Fibroblast of upper back skin (primary cell): ENCODE data around the gene DDIT4.
"Not testable (repeated sequence)": the region's sequence is repeated elsewhere in the genome, so short reads cannot be mapped to it uniquely, and the experiment has no call there.

ENCODE experiments used
- DNase-seq: peaks from one replicate; pipeline ENCODE4 v3.0.0-alpha.2; 2013

Gene DDIT4, protein sequence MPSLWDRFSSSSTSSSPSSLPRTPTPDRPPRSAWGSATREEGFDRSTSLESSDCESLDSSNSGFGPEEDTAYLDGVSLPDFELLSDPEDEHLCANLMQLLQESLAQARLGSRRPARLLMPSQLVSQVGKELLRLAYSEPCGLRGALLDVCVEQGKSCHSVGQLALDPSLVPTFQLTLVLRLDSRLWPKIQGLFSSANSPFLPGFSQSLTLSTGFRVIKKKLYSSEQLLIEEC

DNA sequence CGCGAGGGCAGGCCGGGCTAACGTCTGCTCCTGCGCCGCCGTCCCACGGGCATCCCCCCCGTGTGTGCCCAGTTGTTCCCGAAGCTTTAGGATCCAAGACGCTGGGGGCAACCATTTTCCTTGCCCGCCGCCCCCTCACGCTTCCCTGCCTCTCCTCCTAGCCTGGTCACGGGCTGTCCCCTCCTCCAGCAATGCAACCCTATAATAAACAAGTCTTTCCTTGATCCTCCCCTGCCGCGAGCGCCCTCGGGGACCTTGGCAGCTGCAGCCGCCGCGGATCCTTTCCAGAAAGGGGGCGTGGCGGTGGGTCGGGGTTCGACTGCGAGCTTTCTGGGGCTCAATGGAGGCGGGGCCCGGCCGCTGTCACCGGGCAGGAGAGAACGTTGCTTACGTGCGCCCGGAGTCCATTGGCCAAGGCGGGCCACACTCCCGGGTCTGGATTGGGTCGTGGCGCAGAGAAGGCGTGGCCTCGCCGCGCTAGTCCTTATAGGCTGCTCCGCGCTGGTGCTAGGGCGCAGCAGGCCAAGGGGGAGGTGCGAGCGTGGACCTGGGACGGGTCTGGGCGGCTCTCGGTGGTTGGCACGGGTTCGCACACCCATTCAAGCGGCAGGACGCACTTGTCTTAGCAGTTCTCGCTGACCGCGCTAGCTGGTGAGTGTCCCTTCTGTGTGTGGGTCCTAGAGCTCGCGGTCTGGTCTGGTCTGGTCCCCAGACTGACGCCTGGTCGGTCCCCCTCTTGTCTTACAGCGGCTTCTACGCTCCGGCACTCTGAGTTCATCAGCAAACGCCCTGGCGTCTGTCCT is at the start of gene DDIT4:
DDIT4 (plus strand) TSS at position 515 of the 803 bp plus-strand sequence. CDS start 293 bp downstream, outside the sequence.
- peak; percentile 100 for DNase-seq

DNA sequence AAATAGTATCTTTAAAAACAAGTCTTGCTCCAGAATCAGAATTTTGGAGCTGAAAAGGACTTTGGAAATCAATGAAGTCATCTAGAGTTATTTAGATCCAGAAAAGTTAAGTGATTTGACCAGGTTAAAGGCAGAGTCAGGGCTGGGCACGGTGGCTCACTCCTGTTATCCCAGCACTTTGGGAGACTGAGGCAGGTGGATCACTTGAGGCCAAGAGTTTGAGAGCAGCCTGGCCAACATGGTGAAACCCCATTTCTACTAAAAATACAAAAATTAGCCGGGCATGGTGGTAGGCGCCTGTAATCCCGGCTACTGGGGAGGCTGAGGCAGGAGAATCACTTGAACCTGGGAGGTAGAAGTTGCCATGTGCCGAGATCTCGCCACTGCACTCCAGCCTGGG is 49.5 kb upstream of the DDIT4 start:
- not testable (repeated sequence) for DNase-seq

DNA sequence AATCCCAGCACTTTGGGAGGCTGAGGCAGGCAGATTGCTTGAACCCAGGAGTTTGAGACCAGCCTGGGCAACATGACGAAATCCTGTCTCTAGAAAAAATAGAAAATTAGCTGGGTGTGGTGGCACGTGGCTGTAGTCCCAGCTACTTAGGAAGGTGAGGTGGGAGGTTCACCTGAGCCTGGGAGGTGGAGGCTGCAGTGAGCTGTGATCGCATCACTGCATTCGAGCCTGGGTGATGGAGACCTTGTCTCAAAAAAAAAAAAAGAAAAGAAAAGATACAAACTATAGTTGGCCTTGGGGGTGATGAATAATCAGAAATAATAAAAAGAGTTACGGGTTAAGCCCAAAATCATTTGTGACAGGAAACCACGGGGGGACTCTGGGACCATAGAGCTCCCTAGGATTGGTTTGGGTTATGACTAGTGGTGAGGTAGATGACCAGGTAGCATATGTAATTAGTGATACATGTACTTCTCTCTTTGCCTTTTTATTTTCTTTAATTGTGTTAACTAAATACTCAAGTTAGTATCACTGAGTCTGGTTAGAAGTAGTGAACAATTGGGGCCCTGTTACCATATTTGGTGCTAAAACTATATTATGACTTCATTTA is 47.2 kb upstream of the DDIT4 start:
- DNase-seq: no peak

DNA sequence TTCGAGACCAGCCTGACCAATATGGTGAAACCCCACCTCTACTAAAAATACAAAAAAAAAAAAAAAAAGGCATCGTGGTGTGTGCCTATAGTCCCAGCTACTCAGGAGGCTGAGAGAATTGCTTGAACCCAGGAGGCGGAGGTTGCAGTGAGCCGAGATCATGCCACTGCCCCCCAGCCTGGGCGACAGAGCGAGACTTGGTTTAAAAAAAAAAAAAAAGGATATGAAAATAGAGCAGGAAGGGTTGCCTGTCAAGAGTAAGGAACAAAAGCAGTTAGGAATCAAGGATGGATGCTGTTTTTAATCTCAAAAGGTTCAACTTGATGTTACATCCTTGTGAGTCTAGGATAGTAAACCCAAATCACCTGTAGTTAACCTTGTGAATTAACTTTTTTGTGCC is 45.9 kb upstream of the DDIT4 start:
- no peak for DNase-seq

DNA sequence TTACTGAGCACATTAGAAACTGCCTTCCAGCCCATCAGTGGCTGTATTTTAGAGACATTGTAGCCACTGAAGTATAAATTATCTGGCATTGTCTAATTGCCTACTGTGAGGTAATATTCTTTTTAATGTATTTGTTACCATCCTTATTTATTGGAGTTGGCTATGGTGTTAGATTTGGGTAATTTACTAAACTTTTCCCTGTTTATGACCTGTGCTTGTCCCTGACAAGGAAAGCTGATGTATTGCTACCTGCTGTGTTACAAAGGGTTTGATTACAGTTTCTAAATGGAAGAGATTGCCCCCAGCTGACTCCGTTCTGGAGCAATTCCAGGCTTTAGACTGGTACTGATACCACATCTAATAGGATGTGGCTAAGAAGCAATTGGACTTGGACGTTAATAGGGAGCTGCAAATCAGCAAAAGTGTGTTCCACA is 45.4 kb upstream of the DDIT4 start:
- DNase-seq: no peak

DNA sequence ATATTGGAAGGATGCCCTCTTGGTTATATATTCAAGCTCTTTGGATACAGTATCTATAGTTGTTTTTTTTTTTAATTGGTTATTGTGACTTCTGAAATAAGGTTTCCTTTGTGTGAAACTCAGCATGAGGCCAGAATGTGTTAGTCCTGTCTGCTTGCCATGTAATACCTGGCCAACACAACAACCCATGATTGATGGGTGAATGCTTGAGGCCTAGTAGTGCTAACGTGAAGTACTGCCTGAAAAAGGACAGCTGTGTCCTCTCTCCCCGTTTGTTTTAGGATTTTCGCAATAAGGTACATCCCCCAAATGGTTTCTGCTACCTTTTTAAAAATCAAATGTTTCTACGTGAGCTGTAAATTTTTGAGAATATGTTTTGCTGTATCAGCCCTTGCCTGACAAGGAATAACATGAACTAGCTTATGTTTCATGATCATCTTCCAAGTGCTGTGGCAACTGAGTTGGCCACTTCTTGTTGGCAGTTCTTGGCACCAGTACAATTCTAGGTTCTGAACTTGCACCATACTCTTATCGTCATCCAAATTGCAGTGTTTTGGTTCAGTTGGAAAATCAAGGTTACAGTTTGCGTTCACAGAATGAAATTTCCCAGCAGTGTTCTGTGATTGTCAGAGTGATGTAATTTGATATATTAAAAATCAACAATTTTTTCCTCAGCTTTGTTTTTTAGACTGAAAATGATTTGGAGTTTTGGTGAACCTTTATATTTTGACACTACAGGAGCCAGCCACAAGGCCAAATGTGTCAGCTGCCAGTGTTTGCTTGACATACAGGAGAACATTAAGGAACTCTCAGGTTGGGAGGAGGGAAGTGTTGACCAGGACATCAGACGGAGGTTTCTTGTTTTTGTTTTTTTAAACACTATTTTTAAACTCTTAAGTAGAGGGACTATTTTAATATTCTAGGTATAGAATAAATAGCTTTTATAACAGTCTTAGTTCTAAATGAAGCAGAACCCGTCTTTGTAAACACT is 44.2 kb upstream of the DDIT4 start:
- DNase-seq: no peak

DNA sequence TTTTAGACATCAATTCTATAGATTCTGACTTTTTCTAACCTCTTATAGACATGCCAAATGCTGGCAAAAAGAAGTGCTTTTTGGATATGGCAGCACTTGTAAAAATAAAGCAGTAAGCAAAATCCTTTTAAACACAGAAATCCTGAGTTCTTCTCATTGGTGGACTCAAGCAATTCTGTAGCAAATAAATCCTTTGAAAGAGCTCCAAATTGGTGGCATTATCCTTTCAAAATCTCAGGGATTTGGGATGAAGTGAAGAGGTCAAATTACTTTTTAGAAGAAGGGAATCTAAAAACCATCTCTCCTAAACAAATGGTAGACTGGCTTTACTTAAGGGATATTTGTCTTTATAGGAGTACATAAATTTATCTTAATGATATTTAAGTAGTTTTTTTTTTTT is 40.1 kb upstream of the DDIT4 start:
- no peak for DNase-seq

DNA sequence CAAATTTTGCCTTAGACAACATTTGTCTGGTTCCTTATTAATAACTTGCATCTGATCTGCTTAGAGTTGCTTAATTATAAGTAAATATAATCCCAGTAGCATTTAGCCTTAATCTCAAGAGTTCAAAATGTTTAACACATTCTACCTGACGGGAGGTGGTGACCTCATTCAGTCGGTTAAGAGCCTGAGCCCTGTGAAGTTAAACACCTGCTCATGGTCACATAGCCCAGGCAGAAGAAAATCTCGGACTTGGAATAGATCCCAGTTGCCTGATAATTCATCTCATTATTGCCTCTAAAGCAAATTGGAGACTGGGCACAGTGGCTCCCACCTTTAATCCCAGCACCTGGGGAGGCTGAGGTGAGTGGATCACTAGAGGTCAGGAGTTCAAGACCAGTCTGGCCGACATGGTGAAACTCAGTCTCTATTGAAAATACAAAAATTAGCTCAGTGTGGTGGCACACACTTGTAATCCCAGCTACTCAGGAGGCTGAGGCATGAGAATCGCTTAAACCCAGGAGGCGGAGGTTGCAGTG is 39.1 kb upstream of the DDIT4 start:
- no peak for DNase-seq

DNA sequence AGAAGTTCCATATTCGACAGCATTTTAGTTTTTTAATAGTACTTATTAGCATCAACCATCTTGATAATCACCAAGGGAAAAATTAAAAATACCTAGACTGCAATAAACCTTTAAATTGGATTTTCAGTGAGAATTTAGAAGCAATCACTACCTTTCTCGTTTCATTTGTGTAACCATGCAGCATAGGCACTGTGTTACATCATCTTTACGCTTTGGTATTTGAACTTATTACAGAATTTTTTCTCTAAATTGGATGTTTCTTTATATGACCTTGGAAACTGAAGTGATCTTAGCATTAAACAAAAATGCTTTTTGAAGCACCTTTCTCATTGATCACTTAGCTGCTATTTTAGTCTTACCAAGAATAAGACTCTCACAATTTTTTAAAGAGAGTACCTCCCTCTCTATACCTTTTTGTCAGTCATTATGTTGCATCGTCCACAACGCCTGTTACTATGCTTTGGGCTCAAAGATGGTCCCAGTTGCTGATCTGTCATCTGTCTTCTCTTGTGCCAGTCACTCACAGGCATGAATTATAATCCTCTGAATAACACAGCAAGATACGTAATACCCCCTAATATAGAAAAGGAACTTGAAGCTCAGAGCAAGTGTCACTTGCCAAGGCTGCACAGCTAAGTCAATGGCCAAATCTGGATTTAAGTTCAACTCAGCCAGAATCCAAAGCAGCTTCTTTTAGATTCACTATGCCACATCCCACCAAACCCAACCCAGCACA is 38.0 kb upstream of the DDIT4 start:
- DNase-seq: no peak

DNA sequence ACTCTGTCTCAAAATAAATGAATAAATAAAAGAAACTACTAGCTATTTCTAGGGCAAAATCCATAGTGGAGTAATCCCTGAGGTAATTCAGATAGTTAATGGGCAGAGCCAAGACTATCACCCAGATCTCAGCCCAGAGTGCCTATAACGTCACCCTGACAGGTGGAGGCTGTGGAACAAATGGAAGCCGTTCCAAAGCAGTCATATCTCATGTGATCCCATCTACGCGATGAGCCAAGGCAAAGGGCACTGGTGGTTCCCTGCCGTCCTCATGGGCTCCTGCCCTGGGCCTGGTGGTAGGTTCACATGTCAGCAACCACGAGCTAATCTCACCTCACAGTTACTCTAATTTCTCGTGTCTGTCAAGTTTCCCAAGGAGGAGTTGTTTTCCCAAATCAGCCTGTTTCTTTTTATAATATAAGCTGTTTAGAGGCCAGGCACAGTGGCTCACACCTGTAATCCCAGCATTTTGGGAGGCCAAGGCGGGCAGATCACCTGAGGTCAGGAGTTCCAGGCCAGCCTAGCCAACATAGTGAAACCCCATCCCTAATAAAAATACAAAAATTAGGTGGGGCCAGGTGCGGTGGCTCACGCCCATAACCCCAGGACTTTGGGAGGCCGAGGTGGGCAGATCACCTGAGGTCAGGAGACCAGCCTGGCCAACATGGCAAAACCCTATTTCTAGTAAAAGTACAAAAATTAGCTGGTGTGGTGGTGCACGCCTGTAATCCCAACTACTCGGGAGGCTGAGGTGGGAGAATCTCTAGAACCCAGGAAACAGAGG is 35.1 kb upstream of the DDIT4 start:
- no peak for DNase-seq

DNA sequence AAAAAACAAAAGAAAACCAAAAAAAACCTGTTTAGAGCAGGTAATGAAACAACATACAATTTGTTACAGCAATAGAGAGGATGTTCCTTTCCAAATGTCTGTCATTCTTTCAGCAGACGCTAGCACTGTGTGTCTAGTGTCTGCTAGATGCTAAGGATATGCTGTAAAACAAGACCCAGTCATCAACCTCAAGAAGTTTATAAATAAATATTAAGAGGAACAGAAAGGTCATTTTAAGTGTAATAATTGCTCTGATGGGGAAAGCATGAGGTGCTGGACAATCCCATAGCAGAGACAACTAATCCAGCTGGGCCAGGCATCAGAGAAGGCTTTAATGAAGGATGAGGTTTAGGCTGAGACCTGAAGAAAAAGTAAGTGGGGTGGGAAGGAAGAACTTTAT is 34.3 kb upstream of the DDIT4 start:
- no peak for DNase-seq

DNA sequence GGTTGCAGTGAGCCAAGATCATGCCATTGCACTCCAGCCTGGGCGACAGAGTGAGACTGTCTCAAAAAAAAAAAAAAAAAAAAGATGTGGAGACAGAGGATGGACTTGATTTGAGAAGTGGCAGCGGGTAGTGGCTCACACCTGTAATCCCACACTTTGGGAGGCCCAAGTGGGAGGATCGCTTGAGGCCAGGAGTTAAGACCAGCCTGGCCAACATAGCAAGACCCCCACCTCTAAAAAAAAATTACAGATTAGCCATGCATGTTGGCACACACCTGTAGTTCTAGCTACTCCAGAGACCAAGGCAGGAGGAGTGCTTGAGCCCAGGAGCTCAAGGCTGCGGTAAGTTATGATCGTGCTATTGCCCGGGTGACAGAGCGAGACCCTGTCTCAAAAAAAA is 33.4 kb upstream of the DDIT4 start:
- DNase-seq: no peak

DNA sequence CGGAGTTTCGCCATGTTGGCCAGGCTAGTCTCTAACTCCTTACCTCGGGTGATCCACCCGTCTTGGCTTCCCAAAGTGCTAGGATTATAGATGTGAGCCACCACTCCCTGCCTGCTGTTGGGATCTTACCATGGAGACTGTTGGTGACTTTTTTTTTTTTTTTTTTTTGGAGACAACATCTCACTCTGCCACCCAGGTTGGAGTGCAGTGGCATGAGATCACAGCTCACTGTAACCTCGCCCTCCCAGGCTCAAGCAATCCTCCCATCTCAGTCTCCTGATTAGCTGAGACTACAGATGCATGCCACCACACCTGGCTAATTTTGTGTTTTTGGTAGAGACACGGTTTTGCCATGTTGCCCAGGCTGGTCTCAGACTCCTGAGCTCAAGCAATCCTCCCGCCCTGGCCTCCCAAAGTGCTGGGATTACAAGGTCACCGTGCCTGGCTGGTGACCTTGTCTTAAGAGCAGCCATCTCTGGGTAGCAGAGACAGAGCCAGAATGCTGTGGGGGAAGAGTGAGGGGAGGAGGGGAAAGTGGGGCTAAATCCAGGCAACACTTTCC is 32.0 kb upstream of the DDIT4 start:
- DNase-seq: no peak

DNA sequence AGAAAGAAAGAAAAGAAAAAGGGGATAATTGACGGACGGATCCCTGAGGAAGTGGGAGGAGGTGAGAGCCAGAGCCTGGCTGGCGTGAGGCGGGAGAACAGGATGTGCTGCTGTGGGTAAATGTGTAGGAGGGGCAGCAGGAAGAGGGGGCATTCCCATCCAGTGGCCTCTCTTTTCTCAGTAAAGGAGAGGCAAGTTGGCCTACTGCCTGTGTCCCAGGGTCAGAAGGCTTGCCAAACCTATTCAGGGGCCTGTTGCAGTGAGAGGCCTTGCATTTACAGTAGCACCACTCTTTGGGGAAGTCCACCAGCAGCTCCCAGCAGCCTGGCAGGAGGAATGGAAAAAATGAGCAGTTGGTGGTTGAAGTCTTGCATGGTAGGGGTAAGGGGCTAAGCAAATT is 31.0 kb upstream of the DDIT4 start:
- peak; percentile 44 for DNase-seq

DNA sequence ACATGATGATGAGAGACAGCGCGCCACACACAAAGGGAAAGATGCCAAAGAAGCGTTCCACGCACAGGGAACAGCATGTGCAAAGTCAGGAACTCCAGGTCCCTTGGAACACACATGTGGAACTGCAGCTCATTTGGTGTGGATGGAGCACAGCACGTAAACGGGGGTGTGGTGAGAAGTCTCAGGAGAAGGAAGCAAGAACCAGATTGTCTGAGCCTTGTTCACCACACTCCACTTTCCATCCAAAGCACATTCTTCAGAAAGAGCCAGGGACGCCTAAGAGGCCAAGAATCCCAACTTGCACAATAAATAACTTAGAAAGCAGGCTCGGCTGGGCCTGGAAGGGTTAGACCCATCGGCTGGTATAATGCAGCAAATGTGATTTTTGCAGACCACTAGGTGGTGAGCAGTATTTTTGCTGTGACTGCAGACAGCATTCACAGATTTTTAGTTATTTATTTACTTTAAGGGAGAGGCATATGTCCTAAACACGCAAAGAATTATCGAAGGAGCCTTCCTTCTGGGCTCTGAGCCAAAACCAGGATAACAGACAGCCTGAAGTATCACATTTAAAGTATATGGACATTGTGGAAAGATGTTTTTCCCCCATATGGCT is 29.8 kb upstream of the DDIT4 start:
- peak; percentile 95 for DNase-seq

DNA sequence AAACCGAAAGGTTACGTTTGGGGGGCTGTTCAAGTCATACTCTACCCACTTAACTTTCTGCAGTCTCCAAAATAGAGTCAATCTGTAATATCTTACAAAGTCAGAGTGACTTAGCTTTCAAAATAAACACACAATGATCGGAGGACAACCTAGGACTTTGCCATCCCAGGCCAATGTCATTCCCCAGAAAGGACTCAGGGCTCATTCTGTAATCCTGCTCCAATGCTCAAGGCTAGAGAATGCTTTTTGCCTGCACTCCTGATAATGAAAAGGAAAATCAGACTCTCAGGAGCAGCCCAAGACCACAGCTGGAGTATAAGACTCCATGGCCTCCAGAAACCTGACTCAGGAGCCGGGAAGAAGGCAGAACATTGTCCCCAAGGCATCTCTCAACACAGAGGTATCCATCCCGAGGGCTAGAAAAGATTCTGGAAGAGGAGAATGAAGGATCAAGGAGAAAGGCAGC is 29.1 kb upstream of the DDIT4 start:
- DNase-seq: no peak

DNA sequence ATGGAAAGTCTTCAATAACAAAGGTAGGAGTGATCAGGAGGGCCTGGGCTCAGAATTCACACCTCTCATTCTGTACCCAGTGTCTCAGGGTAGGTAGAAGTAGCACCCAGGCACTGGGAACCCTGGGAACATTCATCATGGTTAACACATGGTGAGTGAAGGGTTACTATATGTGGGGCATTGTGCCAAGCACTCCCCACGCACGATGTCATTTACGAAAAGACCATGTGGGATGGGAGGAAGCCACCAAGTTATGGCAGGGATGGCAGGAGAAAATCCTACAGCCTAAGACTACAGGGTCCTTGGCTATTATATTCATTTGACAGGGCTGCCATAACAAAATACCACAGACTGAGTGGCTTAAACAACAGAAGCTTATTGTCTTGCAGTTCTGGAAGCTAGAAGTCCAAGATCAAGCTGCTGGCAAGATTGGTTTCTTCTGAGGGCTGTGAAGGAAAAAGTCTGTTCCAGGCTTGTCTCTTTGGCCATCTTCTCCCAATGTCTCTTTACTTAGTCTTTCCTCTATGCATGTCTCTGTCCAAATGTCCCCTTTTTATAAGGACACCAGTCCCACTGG is 27.7 kb upstream of the DDIT4 start:
- DNase-seq: no peak

DNA sequence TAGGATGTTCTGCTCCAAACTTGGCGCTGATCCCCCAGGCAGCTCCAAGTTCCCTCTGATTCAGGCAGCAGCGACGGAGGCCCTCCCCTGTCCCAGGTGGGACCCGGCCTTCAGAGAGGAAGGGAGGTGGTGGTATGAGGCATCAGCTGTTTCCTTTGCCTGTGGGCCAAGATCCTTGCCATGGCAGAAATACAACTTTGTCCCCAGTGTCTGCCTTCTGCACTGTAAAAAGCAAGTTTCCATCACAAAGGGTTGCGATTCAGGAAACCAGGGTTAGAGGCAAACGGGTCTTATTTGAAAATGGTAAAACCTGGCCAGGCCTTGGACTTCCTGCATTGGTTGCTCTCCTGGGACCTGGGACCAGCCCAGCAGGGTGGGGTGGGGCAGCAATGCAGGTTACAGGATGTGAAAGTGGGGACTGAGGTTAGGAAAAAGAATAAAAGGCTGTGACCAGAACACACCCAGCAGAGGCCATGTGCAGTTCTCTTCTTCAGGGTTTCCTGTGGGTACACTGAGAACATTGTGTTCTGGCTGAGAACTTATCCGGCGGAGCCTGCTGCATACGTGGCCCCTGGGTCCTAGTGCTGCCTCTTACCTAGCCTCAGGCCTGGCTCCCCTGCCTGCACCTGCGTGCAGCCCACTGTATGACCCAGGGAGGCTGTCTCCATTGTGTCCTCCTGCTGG is 25.1 kb upstream of the DDIT4 start:
- DNase-seq: peak; percentile 49
